A549 (cell line): ENCODE results near the gene CCDC34. TPM values are rescaled to one million over a fixed set of nuclear protein-coding genes. Genes with fewer than 3 reads are reported as not detected.

ENCODE experiments used
- ATAC-seq, 2 experiments: fragments of 200-7000 bp in 1 of 2; fragments of >200 bp in 1 of 2; cut with Nextera tagmentation in 1 of 2; cut with Tn5 transposase in 1 of 2; 3 replicates each; pipeline versions ENCODE4 v1.8.0 to v1.9.1; 2018 to 2020; ENCODE audit warnings: mild to moderate bottlenecking in 1 of 2, moderate library complexity in 1 of 2
- CTCF ChIA-PET: fragments of 300-600 bp; sonication (Branson Sonifier 250); formaldehyde crosslinking; extraction: SDS; loops from one replicate; lab custom pipeline; 2021; ENCODE audit warnings: antibody characterized with exemption, inconsistent platforms; lab: Yijun Ruan, JAX
- POLR2A ChIA-PET: fragments of 350-600 bp; formaldehyde crosslinking; extraction: SDS; loops from one replicate; lab custom pipeline; 2021; ENCODE audit warnings: antibody characterized with exemption, inconsistent platforms; lab: Yijun Ruan, JAX
- DNase-seq, 2 experiments: peaks; one replicate each; pipeline versions ENCODE4 v3.0.0 to v3.0.0-alpha.2; 2011 to 2016; ENCODE audit warnings: low read depth in 1 of 2, low spot score in 1 of 2
- FAIRE-seq: peaks from 2 replicates; lab custom pipeline; 2011; peaks lifted over from hg19 to GRCh38; lab: Jason Lieb, UNC
- H3K27ac ChIP-seq, 2 experiments: fragments of >200 bp; sonication (Bioruptor Twin); formaldehyde crosslinking; 3 replicates each; pipeline ENCODE4 v1.5.1; 2016 to 2017
- H3K4me1 ChIP-seq: fragments of >200 bp; sonication (Bioruptor Twin); formaldehyde crosslinking; 3 replicates; pipeline ENCODE4 v1.6.1; 2016
- H3K4me2 ChIP-seq: fragments of >200 bp; sonication (Bioruptor Twin); formaldehyde crosslinking; 3 replicates; pipeline ENCODE4 v1.6.1; 2016
- H3K4me3 ChIP-seq: fragments of >200 bp; sonication (Bioruptor Twin); formaldehyde crosslinking; 3 replicates; pipeline ENCODE4 v1.5.1; 2016
- H3K9me3 ChIP-seq: fragments of >200 bp; sonication (Bioruptor Twin); formaldehyde crosslinking; 3 replicates; pipeline ENCODE4 v1.6.1; 2016
- BHLHE40 ChIP-seq: IDR thresholded peaks from 2 replicates; pipeline ENCODE4 v1.6.1; 2012; ENCODE audit warnings: low read depth, low read length, inconsistent platforms
- CHD2 ChIP-seq: fragments of 150-350 bp; IDR thresholded peaks from 2 replicates; pipeline ENCODE4 v1.6.1; 2014; ENCODE audit warnings: low read length; ENCODE audit not compliant: partially characterized antibody
- FOSB ChIP-seq: fragments of 250-450 bp; sonication (Bioruptor Pico); IDR thresholded peaks from 2 replicates; pipeline ENCODE4 v1.5.0; 2020; ENCODE audit warnings: mild to moderate bottlenecking, moderate library complexity
- FOSL2 ChIP-seq, 2 experiments: fragments of 450-650 bp in 1 of 2; fragments of >200 bp in 1 of 2; sonication (Bioruptor Twin) in 1 of 2; formaldehyde crosslinking; IDR thresholded peaks; 2 replicates each; pipeline versions ENCODE4 v1.5.0 to v1.6.1; 2016 to 2020; ENCODE audit warnings: mild to moderate bottlenecking in 1 of 2, moderate library complexity in 1 of 2
- GATA3 ChIP-seq: IDR thresholded peaks from 2 replicates; pipeline ENCODE4 v1.6.1; 2012; ENCODE audit warnings: borderline replicate concordance
- HOXA7 ChIP-seq: fragments of 250-450 bp; sonication (Bioruptor Pico); IDR thresholded peaks from 2 replicates; pipeline ENCODE4 v1.5.0; 2020; ENCODE audit warnings: mild to moderate bottlenecking, moderate library complexity
- JUNB ChIP-seq: fragments of >200 bp; sonication (Bioruptor Twin); formaldehyde crosslinking; IDR thresholded peaks from 2 replicates; pipeline ENCODE4 v1.6.1; 2016
- MAZ ChIP-seq: fragments of 150-350 bp; IDR thresholded peaks from 2 replicates; pipeline ENCODE4 v1.6.1; 2014; ENCODE audit warnings: antibody characterized with exemption, low read depth, low read length, borderline replicate concordance
- MYC ChIP-seq: IDR thresholded peaks from 2 replicates; pipeline ENCODE4 v1.6.1; 2012; ENCODE audit warnings: mild to moderate bottlenecking, inconsistent platforms, low read length, improper control_type of control experiment, borderline replicate concordance
- NPAS2 ChIP-seq: fragments of 250-450 bp; sonication (Bioruptor Pico); IDR thresholded peaks from 2 replicates; pipeline ENCODE4 v1.8.0; 2022; ENCODE audit warnings: mild to moderate bottlenecking, moderate library complexity, borderline replicate concordance
- POLR2A ChIP-seq: IDR thresholded peaks from 2 replicates; pipeline ENCODE4 v1.6.1; 2012; ENCODE audit warnings: mild to moderate bottlenecking, low read length
- RAD21 ChIP-seq, 2 experiments: fragments of >200 bp in 1 of 2; sonication (Bioruptor Twin) in 1 of 2; formaldehyde crosslinking in 1 of 2; IDR thresholded peaks in 1 of 2; conservative IDR thresholded peaks in 1 of 2; 2 replicates in 1 of 2; 3 replicates in 1 of 2; pipeline ENCODE4 v1.6.1; 2012 to 2018; ENCODE audit warnings: inconsistent platforms in 1 of 2
- RARB ChIP-seq: fragments of 250-450 bp; sonication (Bioruptor Pico); IDR thresholded peaks from 2 replicates; pipeline ENCODE4 v1.8.0; 2021; ENCODE audit warnings: mild to moderate bottlenecking, moderate library complexity
- RFX5 ChIP-seq: fragments of 450-650 bp; IDR thresholded peaks from 2 replicates; pipeline ENCODE4 v1.7.1; 2014; ENCODE audit warnings: antibody characterized with exemption, mild to moderate bottlenecking, moderate library complexity
- SMC3 ChIP-seq: fragments of >200 bp; sonication (Bioruptor Twin); formaldehyde crosslinking; IDR thresholded peaks from 3 replicates; pipeline ENCODE4 v1.6.1; 2018; ENCODE audit warnings: inconsistent platforms
- TFCP2L1 ChIP-seq: fragments of 250-450 bp; sonication (Bioruptor Pico); IDR thresholded peaks from 2 replicates; pipeline ENCODE4 v1.5.0; 2021; ENCODE audit warnings: mild to moderate bottlenecking
- TP53 ChIP-seq: fragments of 250-450 bp; sonication (Bioruptor Pico); IDR thresholded peaks from 2 replicates; pipeline ENCODE4 v1.5.0; 2021; ENCODE audit warnings: mild to moderate bottlenecking, moderate library complexity
- ZNF302 ChIP-seq: fragments of 250-450 bp; sonication (Bioruptor Pico); IDR thresholded peaks from 2 replicates; pipeline ENCODE4 v1.9.0; 2021; ENCODE audit warnings: inconsistent platforms, mild to moderate bottlenecking, moderate library complexity
- ZSCAN20 ChIP-seq: fragments of 250-450 bp; sonication (Bioruptor Pico); IDR thresholded peaks from 2 replicates; pipeline ENCODE4 v1.8.0; 2022; ENCODE audit warnings: mild to moderate bottlenecking, moderate library complexity
- WGBS: methylation state at CpG from one replicate; pipeline ENCODE4 v1.1.6; 2017; ENCODE audit errors: missing lambda C conversion rate; 5-methylcytosine and 5-hydroxymethylcytosine counted together
- polyA plus RNA-seq, 4 experiments: library from polyadenylated mRNA; depleted of rRNA in 3 of 4; stranded (reverse); fragments of >200 nt; fragmentation: RNase III in 1 of 4; extraction: RNeasy Plus Mini Kit Qiagen cat#74134 plus additional on column Dnase treatment in 1 of 4; gene quantifications; 2 replicates in 3 of 4; 3 replicates in 1 of 4; pipeline ENCODE4 v1.2.3, GENCODE V29; 2011 to 2017
- TF ChIP-seq, protein P1 (sequence below): fragments of 200-600 bp; sonication (generic); IDR thresholded peaks from 2 replicates; pipeline ENCODE4 v1.6.1; 2016; ENCODE audit warnings: antibody characterized with exemption, mild to moderate bottlenecking, moderate library complexity
- TF ChIP-seq, protein P2 (sequence below): IDR thresholded peaks from 2 replicates; pipeline ENCODE4 v1.6.1; 2012
- TF ChIP-seq, protein P3 (sequence below): fragments of 250-450 bp; sonication (Bioruptor Pico); IDR thresholded peaks from 2 replicates; pipeline ENCODE4 v1.5.0; 2020; ENCODE audit warnings: low read depth, mild to moderate bottlenecking, moderate library complexity
- TF ChIP-seq, protein P4 (sequence below): fragments of 450-650 bp; IDR thresholded peaks from 2 replicates; pipeline ENCODE4 v1.6.1; 2014; ENCODE audit warnings: antibody characterized with exemption
- TF ChIP-seq, protein P5 (sequence below): IDR thresholded peaks from 2 replicates; pipeline ENCODE4 v1.6.1; 2012
- TF ChIP-seq, protein P6 (sequence below): fragments of >200 bp; sonication (Bioruptor Twin); formaldehyde crosslinking; IDR thresholded peaks from 2 replicates; pipeline ENCODE4 v1.6.1; 2016

The CCDC34 gene
- polyA plus RNA-seq, 2 of the 4 experiments (the other 2 are of a cell fraction) = 32.0 to 35.9 TPM

DNA sequence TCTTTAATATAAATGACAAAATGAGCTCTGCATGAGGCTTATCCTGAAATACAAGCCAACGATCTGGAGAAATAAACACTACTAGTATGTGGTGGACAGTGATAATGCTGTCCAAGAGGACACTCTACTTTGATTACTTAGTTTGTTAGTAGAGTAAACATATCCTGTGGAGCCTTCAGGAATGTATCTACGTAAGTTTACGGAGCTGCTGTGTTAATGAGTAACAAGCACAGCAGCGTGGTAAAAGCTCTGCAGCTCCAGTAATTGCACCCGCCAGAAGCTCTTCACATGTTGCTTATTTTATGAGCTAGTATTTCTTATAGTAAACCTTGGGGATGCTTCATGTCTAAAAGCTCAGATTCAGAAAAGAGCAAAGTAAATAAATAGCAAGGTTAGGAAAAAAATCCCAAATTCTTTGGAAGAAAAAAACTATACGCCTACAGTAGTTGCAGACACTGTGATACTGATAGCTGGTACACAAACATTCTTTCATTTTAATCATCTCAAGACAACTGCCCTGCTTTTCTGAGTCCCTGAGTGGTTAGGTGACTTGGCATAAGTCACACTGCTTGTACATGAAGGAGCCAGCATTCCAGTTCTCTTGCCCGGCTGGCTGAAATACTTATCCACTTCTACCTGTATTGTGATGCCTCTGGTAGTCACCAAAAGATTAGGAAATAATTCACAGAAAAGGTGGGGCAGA lies 32.7 kb upstream of the CCDC34 start (continued):
- TF ChIP-seq, protein P1, sequence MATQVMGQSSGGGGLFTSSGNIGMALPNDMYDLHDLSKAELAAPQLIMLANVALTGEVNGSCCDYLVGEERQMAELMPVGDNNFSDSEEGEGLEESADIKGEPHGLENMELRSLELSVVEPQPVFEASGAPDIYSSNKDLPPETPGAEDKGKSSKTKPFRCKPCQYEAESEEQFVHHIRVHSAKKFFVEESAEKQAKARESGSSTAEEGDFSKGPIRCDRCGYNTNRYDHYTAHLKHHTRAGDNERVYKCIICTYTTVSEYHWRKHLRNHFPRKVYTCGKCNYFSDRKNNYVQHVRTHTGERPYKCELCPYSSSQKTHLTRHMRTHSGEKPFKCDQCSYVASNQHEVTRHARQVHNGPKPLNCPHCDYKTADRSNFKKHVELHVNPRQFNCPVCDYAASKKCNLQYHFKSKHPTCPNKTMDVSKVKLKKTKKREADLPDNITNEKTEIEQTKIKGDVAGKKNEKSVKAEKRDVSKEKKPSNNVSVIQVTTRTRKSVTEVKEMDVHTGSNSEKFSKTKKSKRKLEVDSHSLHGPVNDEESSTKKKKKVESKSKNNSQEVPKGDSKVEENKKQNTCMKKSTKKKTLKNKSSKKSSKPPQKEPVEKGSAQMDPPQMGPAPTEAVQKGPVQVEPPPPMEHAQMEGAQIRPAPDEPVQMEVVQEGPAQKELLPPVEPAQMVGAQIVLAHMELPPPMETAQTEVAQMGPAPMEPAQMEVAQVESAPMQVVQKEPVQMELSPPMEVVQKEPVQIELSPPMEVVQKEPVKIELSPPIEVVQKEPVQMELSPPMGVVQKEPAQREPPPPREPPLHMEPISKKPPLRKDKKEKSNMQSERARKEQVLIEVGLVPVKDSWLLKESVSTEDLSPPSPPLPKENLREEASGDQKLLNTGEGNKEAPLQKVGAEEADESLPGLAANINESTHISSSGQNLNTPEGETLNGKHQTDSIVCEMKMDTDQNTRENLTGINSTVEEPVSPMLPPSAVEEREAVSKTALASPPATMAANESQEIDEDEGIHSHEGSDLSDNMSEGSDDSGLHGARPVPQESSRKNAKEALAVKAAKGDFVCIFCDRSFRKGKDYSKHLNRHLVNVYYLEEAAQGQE = no peak
- peak; percentile 40; the same call in 1 of the 2 replicates for TF ChIP-seq TP53 (CRISPR knock-in tag)
- no peak for TF ChIP-seq NPAS2 (CRISPR knock-in tag)
- TF ChIP-seq, protein P2, sequence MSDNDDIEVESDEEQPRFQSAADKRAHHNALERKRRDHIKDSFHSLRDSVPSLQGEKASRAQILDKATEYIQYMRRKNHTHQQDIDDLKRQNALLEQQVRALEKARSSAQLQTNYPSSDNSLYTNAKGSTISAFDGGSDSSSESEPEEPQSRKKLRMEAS = peak; percentile 89

DNA sequence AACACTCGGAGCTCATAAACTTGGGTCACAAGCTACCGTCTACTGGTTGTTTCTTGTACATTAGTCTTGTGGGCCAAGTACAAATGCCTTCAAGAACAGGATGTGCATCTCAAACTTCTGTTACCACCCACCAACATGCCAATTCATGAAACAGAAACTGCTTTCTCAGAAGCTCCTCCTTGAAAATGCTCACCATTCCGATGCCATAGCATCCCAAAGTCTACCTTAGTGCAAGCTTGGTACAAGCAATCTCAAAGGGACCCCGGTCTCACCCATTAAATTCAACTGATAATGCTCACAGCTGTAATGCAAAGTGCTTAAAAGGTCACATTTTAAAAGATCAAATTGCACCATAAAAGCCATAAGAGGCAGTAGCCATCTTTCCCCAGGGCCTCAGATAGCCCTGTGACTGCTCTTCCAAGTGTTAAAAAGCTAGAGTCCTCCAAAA lies 31.8 kb upstream of the CCDC34 start:
- Histone ChIP-seq H3K4me3 (peak overlapping the region; percentile 26; the same call in 1 of the 3 replicates), H3K27ac (peak overlapping the region; percentile 90 to 96), H3K4me1 (peaks cover 93% of the 10 kb centered on the region), H3K9me3 (no peaks in the 10 kb centered on the region), H3K4me2 (peak overlapping the region; percentile 90)
- ATAC-seq = peak; percentile 13 to 25; a peak in 3 of 6 replicates
- WGBS = 32% methylated on average over 4 of the region's 4 CpGs
- CTCF ChIA-PET = interaction anchor here (0.7 to 7.3 kb wide), 5 partner anchors 10 to 211 kb away, joined by 3 to 37 read pairs (median 7); no protein-coding TSS in a partner anchor
- POLR2A ChIA-PET = interaction anchor here (1.4 kb wide), 1 partner anchor 78 kb away, joined by 11 read pairs; the partner anchor contains the start of gene LGR4
- FAIRE-seq = peak; percentile 39
- DNase-seq = peak in 1 of 2 experiments; percentile 61
- TF ChIP-seq, protein P3, sequence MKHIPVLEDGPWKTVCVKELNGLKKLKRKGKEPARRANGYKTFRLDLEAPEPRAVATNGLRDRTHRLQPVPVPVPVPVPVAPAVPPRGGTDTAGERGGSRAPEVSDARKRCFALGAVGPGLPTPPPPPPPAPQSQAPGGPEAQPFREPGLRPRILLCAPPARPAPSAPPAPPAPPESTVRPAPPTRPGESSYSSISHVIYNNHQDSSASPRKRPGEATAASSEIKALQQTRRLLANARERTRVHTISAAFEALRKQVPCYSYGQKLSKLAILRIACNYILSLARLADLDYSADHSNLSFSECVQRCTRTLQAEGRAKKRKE (CRISPR knock-in tag) = no peak
- TF ChIP-seq ZNF302 (CRISPR knock-in tag) (0 out of 2 replicates have a peak, but pooled peaks have one; percentile 9), ZSCAN20 (CRISPR knock-in tag) (peak; percentile 56; the same call in 1 of the 2 replicates)

DNA sequence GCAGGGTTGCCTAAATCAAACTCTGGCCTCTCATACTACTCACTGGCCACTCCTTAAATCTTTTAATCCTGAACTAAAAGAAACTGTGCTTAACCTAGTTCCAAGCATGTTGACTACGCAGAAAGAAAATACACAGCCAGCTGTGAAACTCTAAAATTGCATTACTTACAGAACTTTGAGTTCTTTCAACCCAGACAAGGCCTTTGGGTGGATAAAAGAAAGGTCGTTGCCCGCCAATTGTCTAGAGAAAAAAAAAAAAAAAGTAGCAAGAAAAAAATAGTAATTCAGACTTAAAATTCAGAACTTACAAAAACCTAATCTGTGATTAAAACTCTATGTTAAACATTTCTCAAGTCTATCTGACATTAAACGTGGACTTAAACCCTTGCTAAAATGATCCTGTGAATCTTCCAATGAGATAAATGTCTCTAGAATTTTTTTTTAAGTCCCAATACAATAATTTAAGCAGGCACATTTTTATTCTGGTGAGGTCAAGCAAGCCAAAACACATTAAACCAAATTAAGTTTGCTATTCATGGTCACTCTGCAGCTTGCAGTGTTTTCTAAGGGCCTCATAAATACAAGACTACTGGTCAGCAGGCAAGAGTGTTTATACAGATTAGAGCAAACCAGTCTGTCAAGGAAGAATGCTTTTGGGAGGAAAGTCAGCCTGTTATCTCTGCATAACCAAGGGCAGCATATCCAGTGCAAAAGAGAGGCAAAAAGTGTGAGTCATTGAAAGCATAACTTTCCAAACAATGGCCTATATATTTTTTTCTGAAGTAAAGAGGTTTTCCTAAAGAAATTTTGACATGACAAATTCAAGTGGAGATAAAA lies 29.5 kb upstream of the CCDC34 start:
- peak overlapping the region; percentile 90 for H3K4me2 ChIP-seq
- POLR2A ChIA-PET = no interaction called here
- no peak for ATAC-seq
- TF ChIP-seq, protein P4, sequence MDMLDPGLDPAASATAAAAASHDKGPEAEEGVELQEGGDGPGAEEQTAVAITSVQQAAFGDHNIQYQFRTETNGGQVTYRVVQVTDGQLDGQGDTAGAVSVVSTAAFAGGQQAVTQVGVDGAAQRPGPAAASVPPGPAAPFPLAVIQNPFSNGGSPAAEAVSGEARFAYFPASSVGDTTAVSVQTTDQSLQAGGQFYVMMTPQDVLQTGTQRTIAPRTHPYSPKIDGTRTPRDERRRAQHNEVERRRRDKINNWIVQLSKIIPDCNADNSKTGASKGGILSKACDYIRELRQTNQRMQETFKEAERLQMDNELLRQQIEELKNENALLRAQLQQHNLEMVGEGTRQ = no peak
- no peak for TF ChIP-seq BHLHE40
- no peak for TF ChIP-seq TP53 (CRISPR knock-in tag)
- no peak for TF ChIP-seq HOXA7 (CRISPR knock-in tag)
- no peak for TF ChIP-seq RARB (CRISPR knock-in tag)
- peak; percentile 41; the same call in 1 of the 2 replicates for TF ChIP-seq FOSL2 (IDR thresholded peaks at IDR 0.05)
- TF ChIP-seq FOSL2 (CRISPR knock-in tag; IDR thresholded peaks at IDR 0.05) = peak; percentile 60; the same call in 1 of the 2 replicates
- TF ChIP-seq SMC3 = no peak
- peak; percentile 33; the same call in 1 of the 2 replicates for TF ChIP-seq JUNB
- TF ChIP-seq MAZ = no peak
- peak; percentile 41; the same call in 1 of the 2 replicates for TF ChIP-seq GATA3
- TF ChIP-seq POLR2A = no peak
- TF ChIP-seq RAD21 (conservative IDR thresholded peaks at IDR 0.05 in 1 of 2, IDR thresholded peaks at IDR 0.05 in 1 of 2) = 0 out of 5 replicates have a peak, but pooled peaks of 1 of the 2 experiments have one; percentile 19
- no peak for TF ChIP-seq FOSB
- TF ChIP-seq, protein P5, sequence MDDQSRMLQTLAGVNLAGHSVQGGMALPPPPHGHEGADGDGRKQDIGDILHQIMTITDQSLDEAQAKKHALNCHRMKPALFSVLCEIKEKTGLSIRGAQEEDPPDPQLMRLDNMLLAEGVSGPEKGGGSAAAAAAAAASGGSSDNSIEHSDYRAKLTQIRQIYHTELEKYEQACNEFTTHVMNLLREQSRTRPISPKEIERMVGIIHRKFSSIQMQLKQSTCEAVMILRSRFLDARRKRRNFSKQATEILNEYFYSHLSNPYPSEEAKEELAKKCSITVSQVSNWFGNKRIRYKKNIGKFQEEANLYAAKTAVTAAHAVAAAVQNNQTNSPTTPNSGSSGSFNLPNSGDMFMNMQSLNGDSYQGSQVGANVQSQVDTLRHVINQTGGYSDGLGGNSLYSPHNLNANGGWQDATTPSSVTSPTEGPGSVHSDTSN = no peak
- TF ChIP-seq, protein P6, sequence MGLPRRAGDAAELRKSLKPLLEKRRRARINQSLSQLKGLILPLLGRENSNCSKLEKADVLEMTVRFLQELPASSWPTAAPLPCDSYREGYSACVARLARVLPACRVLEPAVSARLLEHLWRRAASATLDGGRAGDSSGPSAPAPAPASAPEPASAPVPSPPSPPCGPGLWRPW = no peak
- no peak for TF ChIP-seq MYC
- TF ChIP-seq TFCP2L1 (CRISPR knock-in tag) = no peak
- TF ChIP-seq RFX5 = no peak
- no peak for TF ChIP-seq CHD2

More for the DNA sequence above, 29.5 kb upstream of the CCDC34 start:
- no peak overlapping the region for H3K4me3 ChIP-seq
- peak overlapping the region; percentile 90 to 96 for H3K27ac ChIP-seq
- CTCF ChIA-PET = interaction anchor here (1.0 to 1.7 kb wide), 2 partner anchors 11 to 23 kb away, joined by 3 to 4 read pairs; no protein-coding TSS in a partner anchor
- H3K4me1 ChIP-seq = peaks cover 93% of the 10 kb centered on the region
- 68% methylated on average over 4 of the region's 4 CpGs for WGBS
- no peaks in the 10 kb centered on the region for H3K9me3 ChIP-seq
- FAIRE-seq (no peak), DNase-seq (peak in 1 of 2 experiments; percentile 46)
